IMR-90 (cell line): Measurements from ENCODE around the gene FGFBP2. TPM values are rescaled to one million over a fixed set of nuclear protein-coding genes. Genes with fewer than 3 reads are reported as not detected.

Source experiments
- ATAC-seq: fragments of 200-7000 bp; cut with Tn5 transposase; 2 replicates; pipeline ENCODE4 v1.9.1; 2020; ENCODE audit warnings: low read depth, mild to moderate bottlenecking, moderate library complexity
- BruUV-seq: library from RNA; stranded (reverse); fragments of 400-500 nt; replicated peaks from 2 replicates; lab custom pipeline; 2021; lab: Mats Ljungman, UMichigan
- CTCF ChIA-PET: fragments of 300-600 bp; formaldehyde crosslinking; extraction: SDS; loops from one replicate; lab custom pipeline; 2021; ENCODE audit warnings: antibody characterized with exemption; lab: Yijun Ruan, JAX
- POLR2A ChIA-PET: fragments of 300-600 bp; sonication (Branson Sonifier 250); formaldehyde crosslinking; loops from one replicate; lab custom pipeline; 2022; ENCODE audit warnings: antibody characterized with exemption; ENCODE audit not compliant: unreplicated experiment; lab: Charles Lee
- DNase-seq: peaks from one replicate; pipeline ENCODE4 v3.0.0; 2013
- H2AFZ ChIP-seq: replicated peaks from 2 replicates; pipeline ENCODE3; 2013; ENCODE audit warnings: low read length, mild to moderate bottlenecking; ENCODE audit not compliant: poor library complexity
- H2AK5ac ChIP-seq: 2 replicates; pipeline ENCODE4 v1.6.1; 2013; ENCODE audit warnings: low read depth, low read length, inconsistent platforms
- H2AK9ac ChIP-seq: replicated peaks from 2 replicates; pipeline ENCODE3; 2013; ENCODE audit warnings: mild to moderate bottlenecking, low read depth, low read length, moderate library complexity; ENCODE audit not compliant: poor library complexity
- H2BK120ac ChIP-seq: 2 replicates; pipeline ENCODE4 v1.6.1; 2013; ENCODE audit warnings: low read depth, low read length, inconsistent platforms
- H2BK15ac ChIP-seq: 3 replicates; pipeline ENCODE4 v1.6.1; 2013; ENCODE audit warnings: low read depth, low read length, inconsistent platforms
- H2BK20ac ChIP-seq: 2 replicates; pipeline ENCODE4 v1.6.1; 2013; ENCODE audit warnings: low read depth, mild to moderate bottlenecking, inconsistent platforms, low read length, moderate library complexity
- H2BK5ac ChIP-seq: 2 replicates; pipeline ENCODE4 v1.6.1; 2013; ENCODE audit warnings: mild to moderate bottlenecking, low read depth, low read length, inconsistent platforms; ENCODE audit not compliant: poor library complexity, severe bottlenecking
- H3K14ac ChIP-seq: replicated peaks from 2 replicates; pipeline ENCODE4 v1.6.1; 2013; ENCODE audit warnings: low read depth, low read length, inconsistent platforms
- H3K18ac ChIP-seq: 2 replicates; pipeline ENCODE4 v1.6.1; 2013; ENCODE audit warnings: low read depth, low read length, control low read depth
- H3K23ac ChIP-seq: 2 replicates; pipeline ENCODE4 v1.6.1; 2013; ENCODE audit warnings: low read depth, low read length, inconsistent platforms
- H3K27ac ChIP-seq: 2 replicates; pipeline ENCODE4 v1.5.1; 2013; ENCODE audit warnings: mild to moderate bottlenecking, control low read depth, low read length; ENCODE audit not compliant: insufficient read depth
- H3K27me3 ChIP-seq: 2 replicates; pipeline ENCODE4 v1.6.1; 2013; ENCODE audit warnings: low read length; ENCODE audit not compliant: control insufficient read depth, insufficient read depth
- H3K36me3 ChIP-seq: 2 replicates; pipeline ENCODE4 v1.6.1; 2013; ENCODE audit warnings: low read length, mixed read lengths; ENCODE audit not compliant: control insufficient read depth, insufficient read depth
- H3K4ac ChIP-seq: 2 replicates; pipeline ENCODE4 v1.6.1; 2013; ENCODE audit warnings: low read depth, low read length, inconsistent platforms
- H3K4me1 ChIP-seq: 2 replicates; pipeline ENCODE4 v1.6.1; 2013; ENCODE audit warnings: low read length, mixed read lengths; ENCODE audit not compliant: control insufficient read depth, insufficient read depth
- H3K4me2 ChIP-seq: 2 replicates; pipeline ENCODE4 v1.6.1; 2013; ENCODE audit warnings: low read depth, mild to moderate bottlenecking, control low read depth, low read length, moderate library complexity
- H3K4me3 ChIP-seq: 2 replicates; pipeline ENCODE4 v1.5.1; 2013; ENCODE audit warnings: low read depth, mild to moderate bottlenecking, control low read depth, low read length, moderate library complexity; ENCODE audit not compliant: insufficient read depth
- H3K56ac ChIP-seq: 2 replicates; pipeline ENCODE4 v1.6.1; 2013; ENCODE audit warnings: low read length, inconsistent platforms; ENCODE audit not compliant: insufficient read depth; ENCODE audit errors: extremely low read depth
- H3K79me1 ChIP-seq, 2 experiments: 2 replicates each; pipeline ENCODE4 v1.6.1; 2013; ENCODE audit warnings: low read length in 2 of 2, inconsistent platforms in 1 of 2, low read depth in 1 of 2
- H3K9ac ChIP-seq: 2 replicates; pipeline ENCODE4 v1.6.1; 2013; ENCODE audit warnings: low read depth, low read length, control low read depth
- H3K9me1 ChIP-seq: 2 replicates; pipeline ENCODE4 v1.6.1; 2013; ENCODE audit warnings: low read length, inconsistent platforms; ENCODE audit not compliant: insufficient read depth
- H3K9me3 ChIP-seq: 2 replicates; pipeline ENCODE4 v1.6.1; 2013; ENCODE audit warnings: low read length; ENCODE audit not compliant: control insufficient read depth, insufficient read depth
- H4K20me1 ChIP-seq: 2 replicates; pipeline ENCODE4 v1.6.1; 2013; ENCODE audit warnings: low read length, inconsistent platforms; ENCODE audit not compliant: insufficient read depth
- H4K5ac ChIP-seq: 2 replicates; pipeline ENCODE4 v1.6.1; 2013; ENCODE audit warnings: mild to moderate bottlenecking, low read depth, low read length, control low read depth
- H4K8ac ChIP-seq, 2 experiments: 2 replicates each; pipeline ENCODE4 v1.6.1; 2013; ENCODE audit warnings: low read depth in 2 of 2, low read length in 2 of 2, control low read depth in 1 of 2, inconsistent platforms in 1 of 2
- H4K91ac ChIP-seq: 2 replicates; pipeline ENCODE4 v1.6.1; 2013; ENCODE audit warnings: low read depth, low read length, inconsistent platforms; ENCODE audit not compliant: insufficient read depth
- BHLHE40 ChIP-seq: fragments of 150-350 bp; IDR thresholded peaks from 2 replicates; pipeline ENCODE4 v1.6.1; 2016; ENCODE audit warnings: mild to moderate bottlenecking, low read depth, low read length
- CEBPB ChIP-seq: IDR thresholded peaks from 2 replicates; pipeline ENCODE4 v1.6.1; 2012; ENCODE audit warnings: low read depth, low read length, improper control_type of control experiment
- CHD1 ChIP-seq: IDR thresholded peaks from 2 replicates; pipeline ENCODE4 v1.6.1; 2012; ENCODE audit warnings: low read depth, low read length, improper control_type of control experiment
- FOS ChIP-seq: fragments of 150-350 bp; IDR thresholded peaks from 2 replicates; pipeline ENCODE4 v1.6.1; 2016; ENCODE audit warnings: low read depth, low read length
- MAFK ChIP-seq: IDR thresholded peaks from 2 replicates; pipeline ENCODE4 v1.6.1; 2012; ENCODE audit warnings: low read depth, low read length, improper control_type of control experiment
- MAZ ChIP-seq: IDR thresholded peaks from 2 replicates; pipeline ENCODE4 v1.6.1; 2012; ENCODE audit warnings: low read depth, mild to moderate bottlenecking, low read length, improper control_type of control experiment, moderate library complexity, borderline replicate concordance
- MXI1 ChIP-seq: IDR thresholded peaks from 2 replicates; pipeline ENCODE4 v1.6.1; 2012; ENCODE audit warnings: low read depth, mild to moderate bottlenecking, low read length, moderate library complexity, borderline replicate concordance
- NFE2L2 ChIP-seq: fragments of 150-350 bp; IDR thresholded peaks from 2 replicates; pipeline ENCODE4 v1.6.1; 2016; ENCODE audit warnings: low read depth, mild to moderate bottlenecking, low read length
- POLR2A ChIP-seq: IDR thresholded peaks from 2 replicates; pipeline ENCODE4 v1.6.1; 2012; ENCODE audit warnings: mild to moderate bottlenecking, low read depth, low read length
- RAD21 ChIP-seq: IDR thresholded peaks from 2 replicates; pipeline ENCODE4 v1.6.1; 2012; ENCODE audit warnings: low read length, improper control_type of control experiment
- RCOR1 ChIP-seq: IDR thresholded peaks from 2 replicates; pipeline ENCODE4 v1.6.1; 2012; ENCODE audit warnings: mild to moderate bottlenecking, low read length, improper control_type of control experiment; ENCODE audit not compliant: insufficient replicate concordance
- RFX5 ChIP-seq: IDR thresholded peaks from 2 replicates; pipeline ENCODE4 v1.8.0; 2012; ENCODE audit warnings: low read depth, mild to moderate bottlenecking, low read length, moderate library complexity
- SMC3 ChIP-seq: fragments of 150-350 bp; IDR thresholded peaks from 2 replicates; pipeline ENCODE4 v1.6.1; 2016; ENCODE audit warnings: low read depth, mild to moderate bottlenecking, antibody characterized with exemption, low read length, moderate library complexity
- WGBS, 2 experiments: methylation state at CpG; one replicate each; pipeline versions ENCODE4 v1.1.5 to v1.1.7; 2013; ENCODE audit warnings: missing lambda C conversion rate in 2 of 2; ENCODE audit not compliant: insufficient read length in 1 of 2; ENCODE audit errors: extremely low coverage in 2 of 2; 5-methylcytosine and 5-hydroxymethylcytosine counted together
- dilution Hi-C: fragments of 300-500 bp; cut with HindIII; formaldehyde crosslinking; loops from one replicate; pipeline ENCODE4 v1.14.3; 2018; ENCODE audit warnings: low sequenced_read_pairs; ENCODE audit not compliant: unreplicated experiment
- in situ Hi-C: fragments of 300-500 bp; cut with MboI; formaldehyde crosslinking; loops from 3 replicates; pipeline ENCODE4 v1.14.3; 2019; ENCODE audit warnings: low sequenced_read_pairs, inconsistent platforms, mixed read lengths
- intact Hi-C: fragments of 100-400 bp; cut with micrococcal nuclease; formaldehyde crosslinking; loops from 2 replicates; pipeline ENCODE4 v1.10.0; 2022
- polyA plus RNA-seq, 3 experiments: library from polyadenylated mRNA; depleted of rRNA; stranded (reverse); fragments of >200 nt; gene quantifications; 2 replicates each; pipeline ENCODE4 v1.2.3, GENCODE V29; 2012; ENCODE audit warnings: low replicate concordance in 1 of 3
- total RNA-seq: library from RNA; depleted of rRNA; stranded (reverse); fragments of >200 nt; gene quantifications from 2 replicates; pipeline ENCODE4 v1.2.3, GENCODE V29; 2012
- TF ChIP-seq, protein P1 (sequence below): fragments of 150-350 bp; IDR thresholded peaks from 2 replicates; pipeline ENCODE4 v1.6.1; 2016; ENCODE audit warnings: low read depth, mild to moderate bottlenecking, low read length, moderate library complexity, borderline replicate concordance
- TF ChIP-seq, protein P2 (sequence below): conservative IDR thresholded peaks from 2 replicates; pipeline ENCODE4 v1.5.1; 2012; ENCODE audit warnings: mild to moderate bottlenecking, low read depth, low read length, improper control_type of control experiment
- TF ChIP-seq, protein P3 (sequence below): fragments of 150-350 bp; IDR thresholded peaks from 2 replicates; pipeline ENCODE4 v1.6.1; 2017; ENCODE audit warnings: mild to moderate bottlenecking, antibody characterized with exemption, low read length, low read depth

FGFBP2 gene
- total and polyA plus RNA-seq, 2 of the 4 experiments (the other 2 are of a cell fraction): not detected

DNA sequence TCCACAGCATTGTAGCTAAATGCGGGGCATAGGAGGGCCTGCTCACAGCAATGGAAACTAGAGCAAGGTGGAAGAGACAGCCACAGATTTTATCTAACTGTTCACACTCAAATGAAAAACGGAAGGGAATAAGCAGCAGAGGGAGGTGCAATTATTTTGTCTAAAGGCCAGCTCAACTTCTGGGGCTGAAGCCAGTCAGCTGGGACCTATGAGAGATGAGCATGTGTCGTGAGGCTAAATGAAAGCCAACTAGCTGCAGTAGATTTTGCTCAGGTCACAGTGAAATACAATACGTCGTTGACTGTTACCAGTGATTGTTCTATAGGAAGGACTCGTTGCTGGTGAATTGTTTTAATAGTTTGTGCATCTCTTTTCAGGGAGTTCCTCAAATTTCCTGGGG lies 26.4 kb upstream of the FGFBP2 start:
- Histone ChIP-seq H3K27ac (no peak overlapping the region), H4K5ac (no peak overlapping the region), H2BK15ac (no peak overlapping the region), H3K4me1 (no peaks in the 10 kb centered on the region), H2AK9ac (no peak overlapping the region), H3K56ac (no peak overlapping the region), H3K4me3 (no peak overlapping the region), H3K14ac (no peak overlapping the region), H4K20me1 (no peaks in the 10 kb centered on the region), H3K18ac (no peak overlapping the region), H3K9ac (no peak overlapping the region), H3K9me3 (no peaks in the 10 kb centered on the region), H3K79me1 (no peaks in the 10 kb centered on the region), H2AFZ (no peak overlapping the region), H3K23ac (no peak overlapping the region), H3K36me3 (no peaks in the 10 kb centered on the region), H3K27me3 (peaks cover 18% of the 10 kb centered on the region), H4K8ac (no peak overlapping the region), H2AK5ac (no peak overlapping the region), H3K9me1 (no peaks in the 10 kb centered on the region), H3K4ac (no peak overlapping the region), H3K4me2 (no peak overlapping the region), H2BK20ac (no peak overlapping the region), H4K91ac (no peak overlapping the region), H2BK5ac (no peak overlapping the region), H2BK120ac (no peak overlapping the region)
- intact Hi-C loops (no loop called here), in situ Hi-C loops (no loop called here), dilution Hi-C loops (no loop called here)
- WGBS, 2 experiments: no CpG with 5 or more reads among the region's 6 CpGs
- ChIA-PET CTCF (no interaction called here), POLR2A (no interaction called here)
- no peak for DNase-seq
- BruUV-seq: no TSS peak
- TF ChIP-seq MAFK: no peak
- no peak for TF ChIP-seq CEBPB
- TF ChIP-seq SMC3: no peak
- TF ChIP-seq CHD1: no peak
- no peak for TF ChIP-seq MAZ
- no peak for TF ChIP-seq NFE2L2
- TF ChIP-seq, protein P1, sequence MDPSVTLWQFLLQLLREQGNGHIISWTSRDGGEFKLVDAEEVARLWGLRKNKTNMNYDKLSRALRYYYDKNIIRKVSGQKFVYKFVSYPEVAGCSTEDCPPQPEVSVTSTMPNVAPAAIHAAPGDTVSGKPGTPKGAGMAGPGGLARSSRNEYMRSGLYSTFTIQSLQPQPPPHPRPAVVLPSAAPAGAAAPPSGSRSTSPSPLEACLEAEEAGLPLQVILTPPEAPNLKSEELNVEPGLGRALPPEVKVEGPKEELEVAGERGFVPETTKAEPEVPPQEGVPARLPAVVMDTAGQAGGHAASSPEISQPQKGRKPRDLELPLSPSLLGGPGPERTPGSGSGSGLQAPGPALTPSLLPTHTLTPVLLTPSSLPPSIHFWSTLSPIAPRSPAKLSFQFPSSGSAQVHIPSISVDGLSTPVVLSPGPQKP: no peak
- no peak for TF ChIP-seq FOS
- TF ChIP-seq, protein P2, sequence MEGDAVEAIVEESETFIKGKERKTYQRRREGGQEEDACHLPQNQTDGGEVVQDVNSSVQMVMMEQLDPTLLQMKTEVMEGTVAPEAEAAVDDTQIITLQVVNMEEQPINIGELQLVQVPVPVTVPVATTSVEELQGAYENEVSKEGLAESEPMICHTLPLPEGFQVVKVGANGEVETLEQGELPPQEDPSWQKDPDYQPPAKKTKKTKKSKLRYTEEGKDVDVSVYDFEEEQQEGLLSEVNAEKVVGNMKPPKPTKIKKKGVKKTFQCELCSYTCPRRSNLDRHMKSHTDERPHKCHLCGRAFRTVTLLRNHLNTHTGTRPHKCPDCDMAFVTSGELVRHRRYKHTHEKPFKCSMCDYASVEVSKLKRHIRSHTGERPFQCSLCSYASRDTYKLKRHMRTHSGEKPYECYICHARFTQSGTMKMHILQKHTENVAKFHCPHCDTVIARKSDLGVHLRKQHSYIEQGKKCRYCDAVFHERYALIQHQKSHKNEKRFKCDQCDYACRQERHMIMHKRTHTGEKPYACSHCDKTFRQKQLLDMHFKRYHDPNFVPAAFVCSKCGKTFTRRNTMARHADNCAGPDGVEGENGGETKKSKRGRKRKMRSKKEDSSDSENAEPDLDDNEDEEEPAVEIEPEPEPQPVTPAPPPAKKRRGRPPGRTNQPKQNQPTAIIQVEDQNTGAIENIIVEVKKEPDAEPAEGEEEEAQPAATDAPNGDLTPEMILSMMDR: no peak
- TF ChIP-seq RAD21: no peak
- no peak for TF ChIP-seq RCOR1
- no peak for TF ChIP-seq BHLHE40
- TF ChIP-seq RFX5: no peak
- no peak for TF ChIP-seq POLR2A
- no peak for TF ChIP-seq MXI1
- TF ChIP-seq, protein P3, sequence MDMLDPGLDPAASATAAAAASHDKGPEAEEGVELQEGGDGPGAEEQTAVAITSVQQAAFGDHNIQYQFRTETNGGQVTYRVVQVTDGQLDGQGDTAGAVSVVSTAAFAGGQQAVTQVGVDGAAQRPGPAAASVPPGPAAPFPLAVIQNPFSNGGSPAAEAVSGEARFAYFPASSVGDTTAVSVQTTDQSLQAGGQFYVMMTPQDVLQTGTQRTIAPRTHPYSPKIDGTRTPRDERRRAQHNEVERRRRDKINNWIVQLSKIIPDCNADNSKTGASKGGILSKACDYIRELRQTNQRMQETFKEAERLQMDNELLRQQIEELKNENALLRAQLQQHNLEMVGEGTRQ: no peak
- ATAC-seq: no peak
